Esophagus muscularis mucosa (tissue), 4 donors: ENCODE results near the gene LRRC45. TPM values are rescaled to one million over a fixed set of nuclear protein-coding genes. Genes with fewer than 3 reads are reported as not detected.

Experiments
- DNase-seq: peaks from one replicate; pipeline ENCODE4 v3.0.0-alpha.2; 2017; ENCODE audit errors: extremely low spot score
- H3K27ac ChIP-seq, 4 donors: fragments of 200-600 bp; sonication (generic); replicated peaks in 1 of 4; 1 replicate in 3 of 4; 2 replicates in 1 of 4; pipeline ENCODE4 v1.5.1; 2016 to 2019; ENCODE audit warnings: mild to moderate bottlenecking in 1 of 4
- H3K27me3 ChIP-seq, 4 donors: fragments of 200-600 bp; sonication (generic); one replicate each; pipeline versions ENCODE4 v1.5.1 to v1.6.0; 2016 to 2019
- H3K36me3 ChIP-seq, 4 donors: fragments of 200-600 bp; sonication (generic); one replicate each; pipeline ENCODE4 v1.5.1; 2016 to 2019
- H3K4me1 ChIP-seq, 4 donors: fragments of 200-600 bp; sonication (generic); one replicate each; pipeline ENCODE4 v1.5.1; 2016 to 2019
- H3K4me3 ChIP-seq, 4 donors: fragments of 200-600 bp; sonication (generic); 1 replicate in 2 of 4; 2 replicates in 2 of 4; pipeline ENCODE4 v1.5.1; 2016 to 2019; ENCODE audit warnings: mild to moderate bottlenecking in 4 of 4, moderate library complexity in 1 of 4
- H3K9me3 ChIP-seq, 4 donors: fragments of 200-600 bp; sonication (generic); 1 replicate in 3 of 4; 2 replicates in 1 of 4; pipeline ENCODE4 v1.5.1; 2016 to 2019
- CTCF ChIP-seq, 3 experiments: fragments of 200-600 bp in 2 of 3; fragments of 450-650 bp in 1 of 3; sonication (generic) in 2 of 3; IDR thresholded peaks; one replicate each; pipeline ENCODE4 v1.5.1; 2017 to 2019; ENCODE audit warnings: antibody characterized with exemption in 3 of 3, mild to moderate bottlenecking in 2 of 3, moderate library complexity in 1 of 3
- EP300 ChIP-seq: sonication (generic); formaldehyde crosslinking; IDR thresholded peaks from one replicate; pipeline ENCODE4 v1.6.1; 2017; ENCODE audit warnings: antibody characterized with exemption
- POLR2A ChIP-seq: fragments of 450-650 bp; IDR thresholded peaks from one replicate; pipeline ENCODE4 v1.6.1; 2017; ENCODE audit warnings: antibody characterized with exemption, moderate library complexity, mild to moderate bottlenecking, low read depth
- POLR2AphosphoS5 ChIP-seq, 2 donors: sonication (generic); formaldehyde crosslinking; IDR thresholded peaks; one replicate each; pipeline ENCODE4 v1.6.1; 2017; ENCODE audit warnings: antibody characterized with exemption in 2 of 2
- WGBS: methylation state at CpG from one replicate; pipeline ENCODE4 v1.1.5; 2018; 5-methylcytosine and 5-hydroxymethylcytosine counted together
- intact Hi-C: fragments of 100-400 bp; cut with DNase I; formaldehyde crosslinking; loops from one replicate; pipeline ENCODE4 v1.15.1; 2023
- total RNA-seq, 4 donors: library from RNA; depleted of rRNA; stranded (reverse); fragments of >200 nt; gene quantifications; one replicate each; pipeline versions ENCODE4 v1.1.0 to v1.2.1, GENCODE V29; 2016

The LRRC45 gene
- total RNA-seq, 4 donors from 2014 or later, result 6.6 to 15.8 (median 11.5) TPM

GRCh38 chr17:82016875-82017459 lies 6.1 kb upstream of the LRRC45 start:
- 95% methylated on average over 4 of the region's 24 CpGs for WGBS
- TF ChIP-seq EP300 (no peak), CTCF (IDR thresholded peaks at IDR 0.05) (no peak), POLR2A (no peak), POLR2AphosphoS5 (IDR thresholded peaks at IDR 0.05) (no peak)
- intact Hi-C loops, result no loop called here

GRCh38 chr17:82017612-82018151 lies 5.4 kb upstream of the LRRC45 start:
- no peak overlapping the region for H3K4me3 ChIP-seq
- no peak overlapping the region for H3K27ac ChIP-seq
- intact Hi-C loops, result no loop called here
- no peaks in the 10 kb centered on the region for H3K9me3 ChIP-seq
- no peak for TF ChIP-seq EP300
- TF ChIP-seq POLR2A, result no peak
- TF ChIP-seq CTCF (IDR thresholded peaks at IDR 0.05), result no peak
- no peak for TF ChIP-seq POLR2AphosphoS5 (IDR thresholded peaks at IDR 0.05)
- 100% methylated on average over 2 of the region's 13 CpGs for WGBS
- DNase-seq, result no peak
- peaks cover 3 to 26% (median 19%) of the 10 kb centered on the region in 4 donors for H3K36me3 ChIP-seq
- H3K27me3 ChIP-seq, result no peaks in the 10 kb centered on the region
- peaks cover 21 to 31% (median 26%) of the 10 kb centered on the region in 4 donors for H3K4me1 ChIP-seq

More at GRCh38 chr17:82016875-82017459, 6.1 kb upstream of the LRRC45 start:
- DNase-seq, result no peak
- Histone ChIP-seq H3K27me3 (no peaks in the 10 kb centered on the region), H3K4me3 (no peak overlapping the region), H3K9me3 (no peaks in the 10 kb centered on the region), H3K4me1 (peaks cover 21 to 26% (median 21%) of the 10 kb centered on the region in 4 donors), H3K27ac (no peak overlapping the region), H3K36me3 (peaks cover 3 to 33% (median 23%) of the 10 kb centered on the region in 4 donors)

GRCh38 chr17:82018152-82018988 lies 4.7 kb upstream of the LRRC45 start:
- no peak overlapping the region for H3K27ac ChIP-seq
- H3K4me1 ChIP-seq, result peaks cover 17 to 33% (median 26%) of the 10 kb centered on the region in 4 donors
- TF ChIP-seq CTCF (IDR thresholded peaks at IDR 0.05), result no peak
- TF ChIP-seq EP300, result no peak
- no peak for TF ChIP-seq POLR2A
- no peak for TF ChIP-seq POLR2AphosphoS5 (IDR thresholded peaks at IDR 0.05)
- DNase-seq, result no peak
- H3K27me3 ChIP-seq, result no peaks in the 10 kb centered on the region
- H3K9me3 ChIP-seq, result no peaks in the 10 kb centered on the region
- 66% methylated on average over 14 of the region's 19 CpGs for WGBS
- no peak overlapping the region for H3K4me3 ChIP-seq
- intact Hi-C loops, result no loop called here
- H3K36me3 ChIP-seq, result peaks cover 3 to 25% (median 18%) of the 10 kb centered on the region in 4 donors

- no peaks in the 10 kb centered on the region for H3K9me3 ChIP-seq
- intact Hi-C loops, result no loop called here
- no peak overlapping the region for H3K4me3 ChIP-seq
- TF ChIP-seq EP300 (no peak), CTCF (IDR thresholded peaks at IDR 0.05) (no peak), POLR2A (no peak), POLR2AphosphoS5 (IDR thresholded peaks at IDR 0.05) (no peak)
- peaks cover 3 to 25% (median 18%) of the 10 kb centered on the region in 4 donors for H3K36me3 ChIP-seq
- peaks cover 24 to 40% (median 33%) of the 10 kb centered on the region in 4 donors for H3K4me1 ChIP-seq
- H3K27ac ChIP-seq, result no peak overlapping the region
- 93% methylated on average over 21 of the region's 33 CpGs for WGBS
- H3K27me3 ChIP-seq, result no peaks in the 10 kb centered on the region
- DNase-seq, result no peak
Measured at GRCh38 chr17:82018989-82019689, 4.0 kb upstream of the LRRC45 start.
